Activated CD4-positive, alpha-beta T cell treated with anti-CD3 and anti-CD28 coated beads, Interleukin-2, amount 10 ng/mL, durations not matched to agents 7 days and 5 days (primary cell): ENCODE results near the gene SLC25A25. TPM values are rescaled to one million over a fixed set of nuclear protein-coding genes. Genes with fewer than 3 reads are reported as not detected.

ENCODE experiments used
- CTCF ChIA-PET: fragments of 350-600 bp; sonication (Branson Sonifier 250); formaldehyde crosslinking; loops from one replicate; lab custom pipeline; 2021; ENCODE audit warnings: antibody characterized with exemption; lab: Charles Lee
- POLR2A ChIA-PET: fragments of 350-600 bp; sonication (Branson Sonifier 250); formaldehyde crosslinking; loops from one replicate; lab custom pipeline; 2021; ENCODE audit warnings: antibody characterized with exemption; lab: Charles Lee
- DNase-seq: peaks from one replicate; pipeline ENCODE4 v3.0.0-alpha.2; 2020
- H3K27ac Mint-ChIP-seq: one replicate; pipeline ENCODE4 v1.8.0; 2021; ENCODE audit warnings: mild to moderate bottlenecking, moderate library complexity, mixed read lengths
- H3K27me3 Mint-ChIP-seq: one replicate; pipeline ENCODE4 v1.8.0; 2021; ENCODE audit warnings: mixed read lengths
- H3K36me3 Mint-ChIP-seq: one replicate; pipeline ENCODE4 v1.8.0; 2021; ENCODE audit warnings: low read depth, mixed read lengths
- H3K4me1 Mint-ChIP-seq: one replicate; pipeline ENCODE4 v1.8.0; 2021; ENCODE audit warnings: mixed read lengths
- H3K4me3 Mint-ChIP-seq: one replicate; pipeline ENCODE4 v1.8.0; 2021; ENCODE audit warnings: mild to moderate bottlenecking, moderate library complexity, mixed read lengths
- H3K9me3 Mint-ChIP-seq: one replicate; pipeline ENCODE4 v1.8.0; 2021; ENCODE audit warnings: mixed read lengths
- total RNA-seq, 2 experiments: library from RNA; stranded (reverse); gene quantifications; one replicate each; pipeline ENCODE4 v1.2.3, GENCODE V29; 2021

The SLC25A25 gene
- total RNA-seq, 2 experiments from 2014 or later: 14.6 to 18.4 TPM

DNA sequence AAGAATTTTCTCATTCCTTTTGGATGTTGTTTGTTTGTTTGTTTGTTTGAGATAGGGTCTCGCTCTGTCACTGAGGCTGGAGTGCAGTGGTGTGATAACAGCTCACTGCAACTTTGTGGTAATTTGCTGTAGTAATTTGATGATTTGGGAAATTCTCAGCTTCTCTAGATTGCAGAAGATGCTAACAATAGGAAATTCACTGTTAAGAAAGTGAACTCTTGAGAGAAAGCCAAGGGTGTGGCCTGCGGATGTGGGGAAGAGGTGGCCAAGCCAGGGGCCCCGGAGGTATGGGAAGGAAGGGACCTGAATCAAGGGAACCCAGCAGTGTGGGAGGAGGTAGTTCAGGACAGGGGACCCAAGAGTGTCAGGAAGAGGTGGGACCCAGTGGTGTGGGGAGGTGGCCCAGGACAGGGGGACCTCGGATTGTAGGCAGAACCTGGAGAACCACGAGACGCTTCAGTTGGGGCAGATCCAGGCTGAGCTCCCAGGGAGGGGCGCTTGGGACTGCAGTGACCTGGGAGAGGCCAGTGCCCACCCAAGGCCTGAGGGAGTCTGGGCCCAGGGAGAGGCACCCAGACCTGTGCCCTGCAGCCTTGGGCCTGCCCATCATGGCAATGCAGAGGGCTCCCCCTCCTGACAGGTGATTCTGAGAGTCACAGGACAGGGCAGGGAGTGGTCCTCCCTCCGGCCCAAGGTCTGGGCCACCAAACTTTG lies 75.7 kb downstream of the SLC25A25 start:
- Mint-ChIP-seq H3K36me3 (no peaks in the 10 kb centered on the region), H3K27me3 (no peaks in the 10 kb centered on the region), H3K4me3 (no peak overlapping the region), H3K4me1 (peaks cover 19% of the 10 kb centered on the region), H3K9me3 (no peaks in the 10 kb centered on the region), H3K27ac (peak overlapping the region; percentile 47)
- ChIA-PET POLR2A (no interaction called here), CTCF (interaction anchor here (0.8 kb wide), 1 partner anchor 274 kb away, joined by 4 read pairs; no protein-coding TSS in a partner anchor)
- no peak for DNase-seq

DNA sequence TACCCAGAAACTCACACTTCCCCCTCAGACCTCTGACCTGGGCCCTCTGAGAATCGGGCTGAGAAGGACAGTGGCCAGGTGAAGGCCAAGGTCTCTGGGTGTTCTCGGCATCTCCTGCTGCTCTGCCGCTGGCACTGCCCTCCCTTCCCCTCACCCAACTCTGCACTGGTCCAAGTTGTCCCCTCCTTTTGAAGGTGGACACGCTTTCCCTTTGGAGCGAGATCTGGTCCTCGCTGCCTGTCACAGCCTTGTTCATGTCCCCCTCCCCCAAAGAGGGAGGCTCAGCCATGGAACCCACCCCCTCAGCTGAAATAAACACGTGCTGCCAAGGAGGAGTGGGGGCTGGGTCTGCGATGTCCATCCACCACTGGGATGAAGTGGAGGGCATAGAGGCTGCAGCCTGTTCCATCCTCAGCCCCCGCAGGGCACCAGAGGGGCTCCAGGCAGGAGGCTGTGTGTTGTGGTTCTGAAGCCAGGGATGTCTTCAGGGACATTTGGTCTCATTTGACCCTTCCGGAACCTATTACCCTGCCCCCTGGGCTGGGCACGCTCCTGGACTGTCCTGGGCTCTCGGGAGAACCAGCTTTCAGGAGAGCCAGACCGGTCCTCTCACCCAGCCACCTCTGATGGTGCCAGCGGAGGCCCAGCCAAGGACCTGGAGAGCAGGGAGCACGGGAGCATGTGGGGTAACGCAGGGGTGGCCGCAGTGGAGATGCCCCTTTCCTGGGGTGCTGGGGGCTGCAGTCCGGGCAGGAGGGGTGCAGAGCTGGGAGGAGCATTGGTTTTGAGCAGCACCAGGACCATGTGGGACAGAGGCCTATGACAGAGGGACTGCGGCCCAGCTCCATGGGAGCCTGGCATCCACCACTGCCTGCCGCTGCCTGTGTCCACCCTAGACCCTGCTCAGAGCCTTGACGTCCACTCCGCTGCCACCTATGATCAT lies 76.5 kb downstream of the SLC25A25 start:
- POLR2A ChIA-PET: no interaction called here
- H3K4me3 Mint-ChIP-seq: no peak overlapping the region

DNA sequence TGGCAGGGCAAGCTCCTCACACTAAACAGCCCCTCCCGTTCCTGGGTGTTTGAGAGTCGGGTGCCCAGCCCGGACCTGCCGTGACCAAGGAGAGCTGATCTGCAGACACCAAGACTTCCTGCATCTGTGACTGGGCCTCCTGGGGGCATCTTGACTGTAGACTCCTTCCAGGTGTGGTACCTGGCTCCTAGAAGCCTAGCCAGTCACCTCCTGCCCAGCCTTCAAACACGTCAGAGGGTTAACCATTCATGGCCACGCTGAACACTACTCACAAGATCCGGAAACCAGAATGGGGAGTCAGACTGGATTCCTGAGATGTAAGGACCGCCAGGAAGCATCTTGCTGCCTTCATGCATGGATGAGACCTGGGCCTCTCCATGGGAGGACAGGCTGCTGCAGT lies 77.5 kb downstream of the SLC25A25 start:
- H3K9me3 Mint-ChIP-seq: no peaks in the 10 kb centered on the region
- H3K4me3 Mint-ChIP-seq: no peak overlapping the region
- DNase-seq: no peak
- POLR2A ChIA-PET: no interaction called here
- CTCF ChIA-PET: no interaction called here
- no peaks in the 10 kb centered on the region for H3K36me3 Mint-ChIP-seq
- no peaks in the 10 kb centered on the region for H3K27me3 Mint-ChIP-seq
- no peak overlapping the region for H3K27ac Mint-ChIP-seq
- H3K4me1 Mint-ChIP-seq: peaks cover 23% of the 10 kb centered on the region

More for the DNA sequence above, 76.5 kb downstream of the SLC25A25 start:
- Mint-ChIP-seq H3K9me3 (no peaks in the 10 kb centered on the region), H3K27me3 (no peaks in the 10 kb centered on the region), H3K36me3 (no peaks in the 10 kb centered on the region), H3K27ac (peak overlapping the region; percentile 57), H3K4me1 (peaks cover 19% of the 10 kb centered on the region)
- no peak for DNase-seq
- CTCF ChIA-PET: interaction anchor here (0.8 kb wide), 1 partner anchor 274 kb away, joined by 4 read pairs; no protein-coding TSS in a partner anchor

DNA sequence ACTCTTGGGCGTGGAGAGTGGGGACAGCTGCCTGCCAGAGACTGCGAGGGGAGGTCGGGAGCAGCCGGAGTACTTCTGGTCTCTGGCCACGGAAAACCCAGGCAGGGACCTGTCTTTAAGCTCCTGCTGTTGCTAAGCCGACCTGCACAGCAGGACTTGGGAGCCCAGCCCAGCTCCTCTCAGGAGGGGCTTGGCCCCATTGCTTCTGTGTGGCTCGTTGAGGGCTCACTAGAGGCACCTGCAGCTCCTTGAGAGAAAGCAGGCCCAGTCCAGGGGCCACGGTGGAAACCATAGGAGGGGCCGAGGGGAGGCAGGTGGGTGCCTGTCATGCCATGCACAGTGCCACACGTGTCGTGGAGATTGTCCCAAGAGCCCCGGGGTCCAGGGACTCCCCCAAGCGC lies 77.9 kb downstream of the SLC25A25 start:
- Mint-ChIP-seq H3K4me3 (no peak overlapping the region), H3K27me3 (no peaks in the 10 kb centered on the region), H3K27ac (no peak overlapping the region), H3K9me3 (no peaks in the 10 kb centered on the region), H3K4me1 (peaks cover 23% of the 10 kb centered on the region), H3K36me3 (no peaks in the 10 kb centered on the region)
- ChIA-PET CTCF (no interaction called here), POLR2A (no interaction called here)
- no peak for DNase-seq

DNA sequence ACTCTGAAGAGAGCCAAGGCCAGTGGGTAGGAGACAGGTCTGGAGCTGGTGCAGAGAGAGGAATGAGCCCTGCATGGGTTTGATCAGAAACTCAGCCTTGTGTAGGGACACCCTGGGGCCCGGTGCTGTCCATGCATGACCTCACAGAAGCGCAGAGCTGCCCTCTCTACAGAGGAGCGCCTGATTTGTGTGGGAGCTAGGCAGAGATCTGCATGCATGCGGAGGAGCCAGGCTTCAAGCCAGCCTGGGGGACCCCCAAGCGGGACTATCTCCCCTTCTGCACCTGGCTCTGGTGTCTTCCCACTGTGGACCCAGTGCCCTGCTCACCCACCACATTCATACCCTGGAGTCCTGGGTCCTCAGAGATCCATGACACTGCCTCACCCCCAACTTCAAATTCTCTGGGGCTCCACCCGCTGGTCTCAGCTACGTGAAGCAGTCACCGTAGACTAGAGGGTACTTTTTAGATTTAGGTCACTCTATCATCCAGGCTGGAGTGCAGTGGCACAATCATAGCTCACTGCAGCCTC lies 78.6 kb downstream of the SLC25A25 start:
- POLR2A ChIA-PET: no interaction called here
- no peaks in the 10 kb centered on the region for H3K27me3 Mint-ChIP-seq
- CTCF ChIA-PET: interaction anchor here (0.6 kb wide), 1 partner anchor 23 kb away, joined by 3 read pairs; no protein-coding TSS in a partner anchor
- no peak for DNase-seq
- H3K9me3 Mint-ChIP-seq: no peaks in the 10 kb centered on the region
- no peak overlapping the region for H3K27ac Mint-ChIP-seq
- no peaks in the 10 kb centered on the region for H3K36me3 Mint-ChIP-seq
- H3K4me3 Mint-ChIP-seq: no peak overlapping the region
- H3K4me1 Mint-ChIP-seq: peaks cover 22% of the 10 kb centered on the region

DNA sequence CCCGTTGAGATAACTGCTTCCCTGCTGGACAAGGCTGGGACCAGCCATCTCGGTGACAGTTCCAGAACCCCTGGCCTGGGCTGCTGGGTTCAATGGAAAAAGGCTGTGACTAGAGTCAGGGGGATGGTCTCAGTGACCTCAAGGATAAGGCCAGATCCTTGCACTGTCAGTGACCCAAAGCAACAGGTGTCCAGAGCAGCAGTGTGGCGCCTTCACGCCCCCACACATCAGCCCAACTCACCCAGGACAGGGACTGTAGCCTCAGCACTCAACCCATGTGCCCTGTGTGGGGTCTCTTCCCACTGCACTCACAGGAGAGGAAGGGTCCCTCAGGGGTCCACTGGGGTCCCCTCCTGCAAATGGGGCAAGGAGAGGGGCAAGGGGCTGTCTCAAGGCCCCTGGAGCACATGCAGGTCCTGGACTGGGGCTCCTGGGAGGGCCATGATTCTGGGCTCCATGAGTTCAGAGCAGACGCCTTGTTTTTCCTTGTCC lies 80.5 kb downstream of the SLC25A25 start:
- Mint-ChIP-seq H3K27ac (no peak overlapping the region), H3K9me3 (no peaks in the 10 kb centered on the region), H3K4me1 (peaks cover 5% of the 10 kb centered on the region), H3K4me3 (no peak overlapping the region), H3K36me3 (no peaks in the 10 kb centered on the region), H3K27me3 (no peaks in the 10 kb centered on the region)
- ChIA-PET POLR2A (no interaction called here), CTCF (interaction anchor here (1.9 kb wide), 1 partner anchor 10 kb away, joined by 5 read pairs; no protein-coding TSS in a partner anchor)
- no peak for DNase-seq

DNA sequence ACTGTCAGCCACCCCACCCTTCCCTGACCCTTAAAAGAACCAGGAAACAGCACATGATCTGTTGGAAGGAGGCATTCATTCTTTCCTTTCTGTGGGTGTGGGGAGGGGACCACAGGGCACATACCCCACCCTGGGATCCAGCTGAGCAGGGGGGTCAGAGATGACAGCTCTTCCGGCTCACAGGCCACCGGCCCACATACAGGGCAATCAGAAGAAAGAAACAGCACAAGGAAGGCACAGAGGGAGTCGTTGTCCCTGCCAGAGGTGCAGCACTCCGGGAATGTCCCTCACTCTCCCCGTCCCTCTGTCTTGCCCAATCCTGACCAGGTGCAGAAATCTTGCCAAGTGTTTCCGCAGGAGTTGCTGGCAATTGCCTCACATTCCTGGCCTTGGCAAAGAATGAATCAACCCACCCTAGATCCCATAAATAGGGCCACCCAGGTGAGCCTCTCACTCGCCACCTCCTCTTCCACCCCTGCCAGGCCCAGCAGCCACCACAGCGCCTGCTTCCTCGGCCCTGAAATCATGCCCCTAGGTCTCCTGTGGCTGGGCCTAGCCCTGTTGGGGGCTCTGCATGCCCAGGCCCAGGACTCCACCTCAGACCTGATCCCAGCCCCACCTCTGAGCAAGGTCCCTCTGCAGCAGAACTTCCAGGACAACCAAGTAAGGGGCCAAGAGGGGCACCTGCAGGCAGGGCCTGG lies 81.1 kb downstream of the SLC25A25 start, which contains the start of gene LCN2:
Gene LCN2, plus strand, starts transcription at position 453 of the 701 bp plus-strand sequence. Its CDS starts 73 bp downstream, at position 526.
- Mint-ChIP-seq H3K9me3 (no peaks in the 10 kb centered on the region), H3K36me3 (no peaks in the 10 kb centered on the region), H3K4me1 (peaks cover 4% of the 10 kb centered on the region), H3K27ac (no peak within 1 kb of the TSS), H3K4me3 (no peak within 1 kb of the TSS), H3K27me3 (no peaks in the 10 kb centered on the region)
- CTCF ChIA-PET: interaction anchor here (0.6 to 1.9 kb wide), 2 partner anchors 9 to 777 kb away, joined by 3 to 5 read pairs; no protein-coding TSS in a partner anchor
- no peak for DNase-seq
- POLR2A ChIA-PET: no interaction called here

DNA sequence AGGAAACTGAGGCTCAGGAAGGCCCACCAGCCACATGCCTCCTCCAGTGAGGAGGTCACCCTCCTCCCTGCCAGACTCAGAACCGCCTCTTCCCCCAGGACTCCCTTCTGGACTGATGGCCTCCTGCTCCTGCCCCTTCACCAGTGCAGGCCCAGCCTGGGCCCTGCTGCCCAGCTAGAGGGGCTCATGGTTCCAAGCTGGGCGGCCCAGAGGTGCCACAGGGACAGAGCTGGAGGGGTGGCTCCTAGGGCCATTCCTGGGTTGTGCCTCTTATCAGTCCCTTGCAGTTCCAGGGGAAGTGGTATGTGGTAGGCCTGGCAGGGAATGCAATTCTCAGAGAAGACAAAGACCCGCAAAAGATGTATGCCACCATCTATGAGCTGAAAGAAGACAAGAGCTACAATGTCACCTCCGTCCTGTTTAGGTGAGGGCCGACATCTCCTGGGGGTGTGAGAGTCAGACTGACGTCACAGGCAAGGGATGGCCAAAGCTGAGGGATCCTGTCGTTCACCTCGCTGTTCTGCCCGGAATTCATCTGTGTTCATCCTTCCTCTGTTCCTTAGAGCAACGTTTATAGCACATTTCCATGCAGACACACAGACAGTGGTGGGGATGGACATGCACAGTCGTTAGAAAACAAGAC lies 82.0 kb downstream of the SLC25A25 start:
- H3K4me3 Mint-ChIP-seq: no peak overlapping the region
- H3K27ac Mint-ChIP-seq: no peak overlapping the region
- H3K4me1 Mint-ChIP-seq: peaks cover 4% of the 10 kb centered on the region
- CTCF ChIA-PET: interaction anchor here (0.5 to 1.9 kb wide), 6 partner anchors 9 to 777 kb away, joined by 3 to 5 read pairs (median 3); no protein-coding TSS in a partner anchor
- DNase-seq: no peak
- POLR2A ChIA-PET: no interaction called here
- no peaks in the 10 kb centered on the region for H3K9me3 Mint-ChIP-seq
- no peaks in the 10 kb centered on the region for H3K27me3 Mint-ChIP-seq
- no peaks in the 10 kb centered on the region for H3K36me3 Mint-ChIP-seq

DNA sequence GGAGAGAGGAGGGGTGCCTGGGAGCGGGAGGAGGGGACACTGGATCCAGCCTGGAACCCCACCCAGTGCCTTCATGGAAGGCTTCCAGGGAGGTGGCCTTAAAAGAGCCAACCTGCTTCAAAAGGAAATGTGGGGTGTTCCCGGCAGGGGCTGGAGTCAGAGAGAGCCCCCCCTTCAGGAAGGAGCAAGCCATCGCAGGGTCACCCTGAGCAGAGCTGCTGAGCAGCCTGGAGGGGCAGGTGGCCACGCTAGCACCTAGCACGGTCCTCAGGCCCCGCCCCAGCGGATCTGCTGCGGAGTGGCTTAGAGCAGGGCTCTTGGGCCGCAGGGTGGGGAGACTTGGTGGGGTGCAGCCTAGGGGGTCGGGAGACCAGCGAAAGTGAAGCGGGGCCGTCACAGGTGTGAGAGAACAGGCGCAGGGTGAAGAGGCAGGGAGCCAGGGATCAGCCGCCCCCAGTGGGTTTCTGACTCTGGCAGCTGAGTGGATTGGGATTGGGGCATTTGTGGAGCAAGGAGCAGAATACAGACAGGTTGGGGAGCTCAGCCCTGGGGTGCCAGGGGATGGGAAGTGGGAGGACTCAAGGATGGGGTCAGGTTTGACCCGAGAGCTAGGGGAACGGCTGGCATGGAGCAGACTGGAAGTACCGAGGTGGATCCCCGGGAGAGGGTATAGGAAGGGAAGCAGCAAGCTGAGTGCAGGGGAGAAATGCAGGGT lies 82.7 kb downstream of the SLC25A25 start:
- ChIA-PET POLR2A (no interaction called here), CTCF (interaction anchor here (0.5 to 1.3 kb wide), 5 partner anchors 14 to 269 kb away, joined by 3 to 4 read pairs (median 3); no protein-coding TSS in a partner anchor)
- Mint-ChIP-seq H3K4me3 (no peak overlapping the region), H3K27me3 (peaks cover 3% of the 10 kb centered on the region), H3K9me3 (no peaks in the 10 kb centered on the region), H3K36me3 (no peaks in the 10 kb centered on the region), H3K27ac (no peak overlapping the region), H3K4me1 (peaks cover 4% of the 10 kb centered on the region)
- peak; percentile 20 for DNase-seq

DNA sequence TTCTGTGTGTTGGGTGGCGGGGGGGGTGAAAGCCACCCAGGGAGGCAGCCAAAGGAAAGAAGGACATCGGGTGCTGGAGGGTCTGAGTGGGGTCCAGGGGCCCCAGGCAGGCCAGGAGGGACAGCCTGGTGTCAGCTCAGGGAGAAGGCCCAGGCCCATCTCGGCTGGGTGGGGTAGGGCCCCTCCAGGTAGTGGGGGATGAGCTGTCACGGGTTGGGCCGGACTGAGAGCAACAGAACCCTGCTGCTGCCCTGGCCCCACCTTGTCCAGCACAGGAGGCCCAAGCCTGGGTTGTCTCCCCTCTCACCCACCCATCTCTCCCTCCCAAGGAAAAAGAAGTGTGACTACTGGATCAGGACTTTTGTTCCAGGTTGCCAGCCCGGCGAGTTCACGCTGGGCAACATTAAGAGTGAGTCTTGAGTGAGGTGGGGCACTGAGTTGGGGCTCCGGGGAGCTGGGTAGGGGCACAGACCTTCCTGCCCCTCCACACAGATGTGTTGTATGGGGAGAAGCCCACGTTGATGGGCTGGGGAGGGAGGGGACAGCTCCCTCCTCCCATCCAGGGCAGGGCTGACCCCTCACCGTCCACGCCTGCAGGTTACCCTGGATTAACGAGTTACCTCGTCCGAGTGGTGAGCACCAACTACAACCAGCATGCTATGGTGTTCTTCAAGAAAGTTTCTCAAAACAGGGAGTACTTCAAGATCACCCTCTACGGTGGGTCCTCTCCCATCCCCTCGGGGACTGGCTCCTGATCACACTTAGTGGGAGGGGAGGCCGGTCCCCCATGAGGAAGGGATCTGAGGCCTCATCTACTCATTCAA lies 83.5 kb downstream of the SLC25A25 start:
- Mint-ChIP-seq H3K27me3 (peaks cover 4% of the 10 kb centered on the region), H3K9me3 (no peaks in the 10 kb centered on the region), H3K4me1 (peaks cover 4% of the 10 kb centered on the region), H3K4me3 (no peak overlapping the region), H3K36me3 (no peaks in the 10 kb centered on the region), H3K27ac (no peak overlapping the region)
- no peak for DNase-seq
- POLR2A ChIA-PET: no interaction called here
- CTCF ChIA-PET: interaction anchor here (0.5 to 0.9 kb wide), 2 partner anchors 15 to 26 kb away, joined by 4 read pairs; no protein-coding TSS in a partner anchor
